HG03060 (cell line): ENCODE data around the gene RXRB.
"Not testable (repeated sequence)": the region's sequence is repeated elsewhere in the genome, so short reads cannot be mapped to it uniquely, and the experiment has no call there.

ENCODE experiments used
- ATAC-seq: cut with Tn5 transposase; IDR thresholded peaks from one replicate; pipeline ENCODE4 v1.9.1; 2021; ENCODE audit warnings: low read depth, moderate number of reproducible peaks; ENCODE audit not compliant: unreplicated experiment

RXRB gene

GRCh38 chr6:33164665-33165373 is 35.6 kb downstream of the RXRB start:
- ATAC-seq, result no peak

- no peak for ATAC-seq
Measured at GRCh38 chr6:33164176-33164575, 36.3 kb downstream of the RXRB start.

GRCh38 chr6:33163540-33163939 is 36.9 kb downstream of the RXRB start:
- ATAC-seq, result no peak

GRCh38 chr6:33161354-33162331 is 38.8 kb downstream of the RXRB start:
- ATAC-seq, result no peak

GRCh38 chr6:33160728-33161344 is 39.6 kb downstream of the RXRB start:
- no peak for ATAC-seq

- no peak for ATAC-seq
Measured at GRCh38 chr6:33160096-33160495, 40.4 kb downstream of the RXRB start.

GRCh38 chr6:33156964-33157363 is 43.5 kb downstream of the RXRB start:
- no peak for ATAC-seq

- no peak for ATAC-seq
Measured at GRCh38 chr6:33156561-33156960, 43.9 kb downstream of the RXRB start.

- ATAC-seq, result no peak
Measured at GRCh38 chr6:33154349-33154748, 46.1 kb downstream of the RXRB start.

- no peak for ATAC-seq
Measured at GRCh38 chr6:33151050-33151449, 49.4 kb downstream of the RXRB start.

GRCh38 chr6:33150560-33150959 is 49.9 kb downstream of the RXRB start:
- ATAC-seq, result not testable (repeated sequence)

- ATAC-seq, result no peak
Measured at GRCh38 chr6:33147807-33148666, 52.4 kb downstream of the RXRB start.

- no peak for ATAC-seq
Measured at GRCh38 chr6:33144373-33144772, 56.1 kb downstream of the RXRB start.
